Activated T-cell treated with anti-CD3 and anti-CD28 coated beads, Interleukin-2, amount 50 U/mL, for 24 hours (primary cell): ENCODE results near the gene ABO.
"Not testable (repeated sequence)": the region's sequence is repeated elsewhere in the genome, so short reads cannot be mapped to it uniquely, and the experiment has no call there.

Experiments used
- DNase-seq: peaks from one replicate; pipeline ENCODE4 v3.0.0-alpha.2; 2020
- H3K27ac Mint-ChIP-seq: 2 replicates; pipeline ENCODE4 v1.8.0; 2020; ENCODE audit warnings: mild to moderate bottlenecking, mixed read lengths
- H3K27me3 Mint-ChIP-seq: 2 replicates; pipeline ENCODE4 v1.8.0; 2020; ENCODE audit warnings: mixed read lengths
- H3K36me3 Mint-ChIP-seq: 2 replicates; pipeline ENCODE4 v1.8.0; 2020; ENCODE audit warnings: low read depth, mixed read lengths
- H3K4me1 Mint-ChIP-seq: 2 replicates; pipeline ENCODE4 v1.8.0; 2020; ENCODE audit warnings: low read depth, mixed read lengths
- H3K4me3 Mint-ChIP-seq: 2 replicates; pipeline ENCODE4 v1.8.0; 2020; ENCODE audit warnings: mild to moderate bottlenecking, moderate library complexity, mixed read lengths
- H3K9me3 Mint-ChIP-seq: 2 replicates; pipeline ENCODE4 v1.8.0; 2020; ENCODE audit warnings: mixed read lengths

Gene ABO

DNA sequence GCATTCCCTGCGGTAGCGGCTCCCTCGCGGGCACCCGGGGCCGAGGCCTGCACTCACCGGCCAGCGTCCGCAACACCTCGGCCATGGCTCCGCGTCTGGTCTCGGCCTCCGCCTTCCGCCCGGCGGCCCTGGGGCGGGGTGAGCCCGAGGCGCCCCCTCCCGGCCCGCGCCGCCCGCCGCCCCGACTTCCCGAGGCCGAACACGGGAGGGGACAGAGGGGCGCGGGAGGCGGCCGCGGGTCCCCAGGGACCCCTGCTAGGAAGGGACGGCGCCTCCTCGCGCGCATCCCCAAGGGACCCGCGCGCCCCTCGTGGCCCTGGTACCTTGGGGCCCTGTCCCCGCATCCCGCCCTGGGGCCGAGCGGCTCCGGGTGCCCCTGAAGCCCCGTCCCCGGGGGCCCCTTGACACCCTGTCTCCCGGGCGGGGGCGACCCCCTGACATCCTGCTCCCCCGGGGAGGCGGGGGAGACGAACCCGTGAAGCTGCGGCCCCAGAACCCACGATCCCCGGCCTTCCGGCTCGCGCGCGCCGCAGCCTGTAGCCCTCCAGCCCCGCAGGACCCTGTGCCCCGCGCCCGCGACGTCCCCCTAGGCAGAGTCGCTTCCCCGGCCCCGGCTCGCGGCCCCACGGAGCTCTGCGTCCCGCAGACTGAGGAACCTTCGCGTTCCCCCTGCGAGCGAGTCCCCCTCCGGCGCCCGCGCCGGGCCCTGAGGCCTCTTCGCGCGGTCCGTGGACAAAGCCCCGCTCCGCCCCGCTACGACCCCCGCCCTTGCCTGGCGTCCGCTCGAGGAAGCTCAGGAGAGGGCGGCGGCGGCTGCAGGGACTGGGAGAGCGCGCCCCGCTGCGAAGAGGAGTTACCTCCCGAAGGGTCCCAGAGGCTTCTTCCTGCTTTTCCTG is at the start of gene ABO:
ABO (minus strand) TSS at position 97 of the 896 bp plus-strand sequence.
- no peak within 1 kb of the TSS for H3K27ac Mint-ChIP-seq
- H3K36me3 Mint-ChIP-seq, result no peaks in the 10 kb centered on the region
- H3K4me3 Mint-ChIP-seq, result no peak within 1 kb of the TSS
- no peaks in the 10 kb centered on the region for H3K9me3 Mint-ChIP-seq
- peaks cover 70% of the 10 kb centered on the region for H3K27me3 Mint-ChIP-seq
- DNase-seq, result no peak
- H3K4me1 Mint-ChIP-seq, result peaks cover 2% of the 10 kb centered on the region

GRCh38 chr9:133323991-133324703 is 49.1 kb upstream of the ABO start:
- Mint-ChIP-seq H3K36me3 (peaks cover 16% of the 10 kb centered on the region), H3K9me3 (no peaks in the 10 kb centered on the region), H3K27me3 (no peaks in the 10 kb centered on the region), H3K4me3 (no peak overlapping the region), H3K4me1 (no peaks in the 10 kb centered on the region), H3K27ac (no peak overlapping the region)
- DNase-seq, result no peak

DNA sequence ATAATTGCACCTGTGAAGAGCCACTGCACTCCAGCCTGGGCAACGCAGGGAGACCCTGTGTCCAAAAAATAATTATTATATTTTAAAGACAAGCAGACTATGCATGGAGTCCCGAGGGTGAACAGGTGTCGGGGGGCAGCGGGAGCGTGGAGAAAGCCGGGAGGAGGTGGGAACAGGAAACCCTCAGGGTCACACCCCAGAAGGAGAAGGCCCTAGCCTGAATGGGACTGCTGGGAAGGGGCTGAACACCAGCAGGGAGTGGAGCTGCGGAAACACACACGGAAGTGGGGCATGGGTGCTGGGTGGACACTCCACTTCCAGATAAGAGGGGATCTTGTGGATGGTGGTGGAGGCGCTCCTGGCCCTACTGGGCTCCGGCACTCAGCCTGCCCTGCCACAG is 48.2 kb upstream of the ABO start:
- no peaks in the 10 kb centered on the region for H3K27me3 Mint-ChIP-seq
- H3K4me3 Mint-ChIP-seq, result no peak overlapping the region
- no peak overlapping the region for H3K27ac Mint-ChIP-seq
- no peak for DNase-seq
- H3K9me3 Mint-ChIP-seq, result no peaks in the 10 kb centered on the region
- H3K4me1 Mint-ChIP-seq, result no peaks in the 10 kb centered on the region
- peaks cover 6% of the 10 kb centered on the region for H3K36me3 Mint-ChIP-seq

DNA sequence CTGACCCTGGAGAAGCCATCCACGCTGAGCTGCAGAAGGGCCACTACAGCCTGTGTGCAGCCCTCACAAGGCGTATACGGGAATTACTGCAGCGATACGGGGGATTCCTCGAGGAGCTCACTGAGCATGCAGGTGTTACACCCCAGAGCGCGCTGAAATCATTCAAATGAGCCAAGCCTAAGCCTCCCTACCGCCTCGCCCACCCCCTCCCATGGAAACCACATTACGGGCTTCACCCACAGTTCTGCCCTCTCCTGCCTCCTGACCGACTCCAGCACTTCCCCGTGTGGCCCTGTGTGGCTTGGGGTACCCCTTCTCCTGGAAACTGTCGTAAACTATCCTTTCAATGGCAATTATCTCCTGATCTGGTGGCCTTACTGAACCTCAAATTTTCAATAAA is 47.7 kb upstream of the ABO start:
- H3K36me3 Mint-ChIP-seq, result peaks cover 4% of the 10 kb centered on the region
- H3K27me3 Mint-ChIP-seq, result no peaks in the 10 kb centered on the region
- no peak overlapping the region for H3K4me3 Mint-ChIP-seq
- no peaks in the 10 kb centered on the region for H3K9me3 Mint-ChIP-seq
- H3K4me1 Mint-ChIP-seq, result no peaks in the 10 kb centered on the region
- DNase-seq, result no peak
- H3K27ac Mint-ChIP-seq, result no peak overlapping the region

DNA sequence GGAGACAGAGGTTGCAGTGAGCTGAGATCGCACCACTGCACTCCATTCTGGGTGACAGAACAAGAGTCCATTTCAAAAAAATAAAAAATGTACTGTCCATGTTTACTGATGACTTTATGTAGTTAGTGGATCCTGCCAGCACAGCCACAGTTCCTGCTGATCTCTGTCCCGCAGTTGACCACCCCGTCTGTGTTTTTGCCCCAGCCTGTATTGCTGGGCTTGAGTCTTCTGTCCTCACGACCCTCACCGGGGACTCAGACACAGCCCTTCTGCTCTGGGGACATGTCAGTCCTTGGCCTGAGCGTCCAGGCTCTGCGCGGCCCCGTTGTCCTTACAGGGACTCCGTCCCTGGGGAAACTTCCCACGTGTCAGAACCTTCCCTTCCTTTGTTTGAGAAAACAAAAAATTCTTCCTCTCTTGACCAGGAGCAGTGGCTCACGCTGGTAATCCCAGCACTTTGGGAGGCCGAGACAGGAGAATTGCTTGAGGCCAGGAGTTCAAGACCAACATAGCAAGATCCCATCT is 46.5 kb upstream of the ABO start:
- no peaks in the 10 kb centered on the region for H3K36me3 Mint-ChIP-seq
- no peak overlapping the region for H3K27ac Mint-ChIP-seq
- DNase-seq, result no peak
- H3K4me1 Mint-ChIP-seq, result no peaks in the 10 kb centered on the region
- no peak overlapping the region for H3K4me3 Mint-ChIP-seq
- H3K27me3 Mint-ChIP-seq, result no peaks in the 10 kb centered on the region
- H3K9me3 Mint-ChIP-seq, result no peaks in the 10 kb centered on the region

DNA sequence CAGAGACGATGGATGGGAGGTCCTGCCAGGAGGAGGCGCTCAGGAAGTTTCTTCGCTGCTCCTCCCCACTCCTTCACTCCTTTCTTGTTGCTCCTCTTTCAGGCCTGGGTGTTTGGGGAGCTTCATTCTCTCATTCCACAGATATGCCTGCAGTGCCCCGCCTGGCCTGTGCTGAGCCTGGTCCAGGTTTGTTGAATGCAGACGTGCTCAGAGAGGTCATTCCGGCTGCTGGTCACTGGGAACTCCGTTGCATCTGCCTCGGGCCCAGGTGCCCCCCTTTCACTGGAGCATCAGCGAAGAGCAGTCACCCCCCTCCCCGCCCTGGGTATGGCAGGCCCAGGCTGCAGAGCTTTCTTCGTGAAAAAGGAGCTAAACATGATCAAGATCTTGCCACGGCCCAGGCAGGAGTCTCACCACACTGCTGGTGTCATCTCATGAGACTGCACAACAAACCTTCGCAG is 45.5 kb upstream of the ABO start:
- Mint-ChIP-seq H3K4me3 (no peak overlapping the region), H3K36me3 (no peaks in the 10 kb centered on the region), H3K4me1 (no peaks in the 10 kb centered on the region), H3K27me3 (no peaks in the 10 kb centered on the region), H3K27ac (no peak overlapping the region), H3K9me3 (no peaks in the 10 kb centered on the region)
- DNase-seq, result no peak

GRCh38 chr9:133317551-133317950 is 42.5 kb upstream of the ABO start:
- not testable (repeated sequence) for DNase-seq, H3K36me3 Mint-ChIP-seq, H3K9me3 Mint-ChIP-seq, H3K27me3 Mint-ChIP-seq, H3K4me3 Mint-ChIP-seq, H3K27ac Mint-ChIP-seq, H3K4me1 Mint-ChIP-seq

DNA sequence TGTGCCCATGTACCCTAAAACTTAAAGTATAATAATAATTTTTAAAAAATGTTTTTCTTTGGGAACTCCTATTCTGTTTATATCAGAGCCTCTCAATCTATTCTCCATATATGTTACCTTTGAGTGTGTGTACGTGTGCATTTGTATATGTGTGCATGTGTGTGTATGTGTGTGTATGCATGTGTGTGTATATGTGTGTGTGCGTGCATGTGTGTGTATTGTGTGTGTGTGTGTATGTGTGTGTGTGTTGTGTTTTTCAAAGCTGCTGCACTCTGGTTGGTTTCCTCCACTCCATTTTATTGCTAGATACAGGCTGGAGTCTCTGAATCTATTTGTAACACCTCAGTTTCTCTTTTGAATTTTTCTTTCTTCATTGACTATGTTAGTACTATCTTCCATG is 41.0 kb upstream of the ABO start:
- Mint-ChIP-seq H3K27me3 (peaks cover 2% of the 10 kb centered on the region), H3K36me3 (no peaks in the 10 kb centered on the region), H3K9me3 (no peaks in the 10 kb centered on the region)

GRCh38 chr9:133309608-133310007 is 34.6 kb upstream of the ABO start:
- H3K9me3 Mint-ChIP-seq, result no peaks in the 10 kb centered on the region
- no peak for DNase-seq
- no peak overlapping the region for H3K4me3 Mint-ChIP-seq
- H3K27me3 Mint-ChIP-seq, result peaks cover 16% of the 10 kb centered on the region
- H3K36me3 Mint-ChIP-seq, result no peaks in the 10 kb centered on the region
- no peaks in the 10 kb centered on the region for H3K4me1 Mint-ChIP-seq
- H3K27ac Mint-ChIP-seq, result no peak overlapping the region

More for the DNA sequence above, 41.0 kb upstream of the ABO start:
- no peak overlapping the region for H3K4me3 Mint-ChIP-seq
- H3K4me1 Mint-ChIP-seq, result no peaks in the 10 kb centered on the region
- H3K27ac Mint-ChIP-seq, result no peak overlapping the region
- no peak for DNase-seq

DNA sequence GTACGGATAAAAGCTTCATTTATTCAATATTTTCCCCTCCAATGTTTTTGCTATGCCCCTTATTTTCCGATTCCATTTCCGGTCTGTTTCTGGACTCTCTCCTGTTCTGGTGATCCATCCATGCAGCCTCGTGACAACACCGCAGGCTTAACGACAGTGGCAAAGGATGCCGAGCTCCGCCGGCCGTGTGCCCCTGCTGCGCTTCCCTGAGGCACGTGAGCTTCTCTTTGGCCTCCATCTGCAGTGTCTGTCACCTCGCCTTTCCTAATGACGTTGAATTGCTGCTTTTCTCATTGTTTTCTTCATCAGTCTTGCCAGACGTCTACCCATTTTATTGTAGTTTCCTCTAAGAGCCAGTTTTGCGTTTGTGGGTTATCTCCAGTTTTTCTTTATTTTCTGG is 32.3 kb upstream of the ABO start:
- H3K36me3 Mint-ChIP-seq, result no peaks in the 10 kb centered on the region
- H3K27ac Mint-ChIP-seq, result no peak overlapping the region
- no peaks in the 10 kb centered on the region for H3K4me1 Mint-ChIP-seq
- no peaks in the 10 kb centered on the region for H3K9me3 Mint-ChIP-seq
- peaks cover 16% of the 10 kb centered on the region for H3K27me3 Mint-ChIP-seq
- DNase-seq, result no peak
- H3K4me3 Mint-ChIP-seq, result no peak overlapping the region

- no peaks in the 10 kb centered on the region for H3K4me1 Mint-ChIP-seq
- no peak overlapping the region for H3K27ac Mint-ChIP-seq
- no peaks in the 10 kb centered on the region for H3K9me3 Mint-ChIP-seq
- peaks cover 16% of the 10 kb centered on the region for H3K27me3 Mint-ChIP-seq
- no peaks in the 10 kb centered on the region for H3K36me3 Mint-ChIP-seq
- no peak overlapping the region for H3K4me3 Mint-ChIP-seq
- no peak for DNase-seq
These were observed 31.5 kb upstream of the ABO start for GRCh38 chr9:133306242-133307204.

DNA sequence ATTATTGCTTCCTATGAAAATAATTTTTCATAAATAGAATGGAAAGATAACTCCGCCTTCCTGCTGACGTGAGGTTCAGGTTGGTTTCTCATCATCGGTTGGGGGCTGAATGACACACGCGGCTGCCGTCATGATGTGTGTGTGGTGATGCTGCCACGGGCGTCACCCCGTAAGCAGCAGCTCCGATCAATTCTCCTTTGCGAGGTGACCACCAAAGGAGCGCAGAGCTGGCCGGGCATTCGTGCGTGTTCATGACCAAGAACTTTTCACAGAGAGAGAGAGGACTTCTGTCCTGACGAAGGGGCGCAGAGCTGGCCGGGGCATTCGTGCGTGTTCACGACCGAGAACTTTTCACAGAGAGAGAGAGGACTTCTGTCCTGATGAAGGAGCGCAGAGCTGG is 30.7 kb upstream of the ABO start:
- H3K9me3 Mint-ChIP-seq, result no peaks in the 10 kb centered on the region
- no peaks in the 10 kb centered on the region for H3K4me1 Mint-ChIP-seq
- H3K4me3 Mint-ChIP-seq, result no peak overlapping the region
- H3K36me3 Mint-ChIP-seq, result no peaks in the 10 kb centered on the region
- peaks cover 14% of the 10 kb centered on the region for H3K27me3 Mint-ChIP-seq
- no peak overlapping the region for H3K27ac Mint-ChIP-seq
- DNase-seq, result no peak

- H3K36me3 Mint-ChIP-seq, result no peaks in the 10 kb centered on the region
- no peak overlapping the region for H3K4me3 Mint-ChIP-seq
- H3K27me3 Mint-ChIP-seq, result peaks cover 11% of the 10 kb centered on the region
- no peaks in the 10 kb centered on the region for H3K4me1 Mint-ChIP-seq
- H3K9me3 Mint-ChIP-seq, result no peaks in the 10 kb centered on the region
- no peak overlapping the region for H3K27ac Mint-ChIP-seq
- no peak for DNase-seq
These were observed 29.7 kb upstream of the ABO start for GRCh38 chr9:133304477-133305377.
